Transverse colon (tissue), 4 donors: ENCODE results near the gene NRXN2. TPM values are rescaled to one million over a fixed set of nuclear protein-coding genes. Genes with fewer than 3 reads are reported as not detected.

Source experiments
- DNase-seq: peaks from one replicate; pipeline ENCODE4 v3.0.0-alpha.2; 2019
- H3K27ac ChIP-seq, 4 donors: fragments of 200-600 bp; sonication (generic); 2 replicates each; pipeline ENCODE4 v1.5.1; 2016 to 2018; ENCODE audit warnings: inconsistent platforms in 4 of 4
- H3K27me3 ChIP-seq: fragments of 200-600 bp; sonication (generic); 2 replicates; pipeline ENCODE4 v1.5.1; 2017; ENCODE audit warnings: inconsistent platforms
- H3K36me3 ChIP-seq, 4 donors: fragments of 200-600 bp; sonication (generic); 2 replicates each; pipeline ENCODE4 v1.5.1; 2017 to 2019; ENCODE audit warnings: inconsistent platforms in 4 of 4
- H3K4me1 ChIP-seq, 4 donors: fragments of 200-600 bp; sonication (generic); 2 replicates each; pipeline ENCODE4 v1.5.1; 2017 to 2020; ENCODE audit warnings: inconsistent platforms in 4 of 4
- H3K4me3 ChIP-seq, 4 donors: fragments of 200-600 bp; sonication (generic); 1 replicate in 1 of 4; 2 replicates in 3 of 4; pipeline versions ENCODE4 v1.5.1 to v1.6.1; 2017 to 2019; ENCODE audit warnings: inconsistent platforms in 4 of 4
- H3K9me3 ChIP-seq, 2 donors: fragments of 200-600 bp; sonication (generic); 2 replicates each; pipeline ENCODE4 v1.5.1; 2017 to 2019; ENCODE audit warnings: inconsistent platforms in 2 of 2
- EP300 ChIP-seq: sonication (generic); formaldehyde crosslinking; IDR thresholded peaks from one replicate; pipeline ENCODE4 v1.6.1; 2017; ENCODE audit warnings: antibody characterized with exemption, low read depth
- POLR2A ChIP-seq: fragments of 450-650 bp; IDR thresholded peaks from one replicate; pipeline ENCODE4 v1.6.1; 2016; ENCODE audit warnings: antibody characterized with exemption, mild to moderate bottlenecking, moderate library complexity
- POLR2AphosphoS5 ChIP-seq, 3 donors: sonication (generic); formaldehyde crosslinking; IDR thresholded peaks; one replicate each; pipeline ENCODE4 v1.6.1; 2016; ENCODE audit warnings: antibody characterized with exemption in 3 of 3
- WGBS, 2 donors: methylation state at CpG; one replicate each; pipeline ENCODE4 v1.1.5; 2018; ENCODE audit warnings: low coverage in 1 of 2; 5-methylcytosine and 5-hydroxymethylcytosine counted together
- in situ Hi-C, 4 donors: fragments of 200-750 bp; cut with MboI; loops; one replicate each; pipeline versions ENCODE4 v1.15.0 to v1.15.1; 2017; ENCODE audit warnings: low sequenced_read_pairs in 3 of 4, low pct_ligation_motif_present in 1 of 4, low pct_unique_long_range_greater_than_20kb in 1 of 4
- intact Hi-C: fragments of 100-400 bp; cut with DNase I; formaldehyde crosslinking; loops from one replicate; pipeline ENCODE4 v1.15.1; 2023; ENCODE audit warnings: low total_unique reads
- total RNA-seq, 4 donors: library from RNA; depleted of rRNA; stranded (reverse); fragments of >200 nt; gene quantifications; one replicate each; pipeline ENCODE4 v1.1.0, GENCODE V29; 2016
- TF ChIP-seq, protein P1 (sequence below), 5 experiments: fragments of 200-600 bp in 3 of 5; fragments of 450-650 bp in 2 of 5; sonication (generic) in 3 of 5; IDR thresholded peaks; 1 replicate in 2 of 5; 2 replicates in 3 of 5; pipeline ENCODE4 v1.5.1; 2016 to 2017; ENCODE audit warnings: antibody characterized with exemption in 5 of 5, inconsistent platforms in 3 of 5, mild to moderate bottlenecking in 2 of 5, moderate library complexity in 1 of 5

NRXN2 gene
- total RNA-seq, 4 donors from 2014 or later, result 2.9 to 7.4 (median 6.8) TPM

DNA sequence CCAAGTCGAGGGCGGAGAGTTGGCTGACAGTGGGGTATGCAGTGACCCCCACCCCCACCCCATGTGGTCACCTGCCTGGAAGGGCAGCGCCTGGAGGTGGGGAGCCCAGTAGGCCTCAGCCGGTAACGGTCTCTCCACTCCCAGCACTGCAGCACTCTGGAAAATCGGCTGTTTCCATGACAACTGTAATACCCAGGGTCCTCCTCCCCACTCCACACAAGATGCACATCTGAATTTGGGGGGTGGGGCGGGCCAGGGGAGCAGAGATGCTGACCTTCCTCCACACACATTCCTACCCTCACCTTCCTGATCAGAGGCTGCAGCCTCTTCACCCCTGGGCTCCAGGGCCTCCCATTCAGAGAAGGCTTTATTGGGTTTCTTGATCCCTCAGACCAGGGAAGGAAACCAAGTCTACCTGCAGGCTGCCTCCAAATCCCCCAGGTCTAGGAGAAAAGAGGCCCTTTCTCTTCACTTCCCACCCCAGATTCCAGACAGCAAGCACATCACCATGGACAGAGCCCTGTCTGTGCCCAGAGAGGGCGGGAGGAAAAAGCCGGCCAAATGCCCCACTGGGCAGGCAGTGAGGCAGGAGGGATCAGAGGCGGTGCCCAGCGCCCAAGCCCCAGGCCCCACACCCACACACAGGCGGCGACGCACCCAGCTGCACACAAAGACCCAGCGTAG lies 85.5 kb downstream of the NRXN2 start:
- no peaks in the 10 kb centered on the region for H3K36me3 ChIP-seq
- no peak for DNase-seq
- H3K27me3 ChIP-seq, result peaks cover 31% of the 10 kb centered on the region
- in situ Hi-C loops (no loop called here), intact Hi-C loops (no loop called here)
- peak overlapping the region; percentile 9 to 75 (median 62) for H3K27ac ChIP-seq
- peak overlapping the region in 3 of 4 donors; percentile 9 to 34 (median 19) for H3K4me3 ChIP-seq
- WGBS, 2 donors, result 40% methylated on average over 15 of the region's 15 CpGs; no CpG with 5 or more reads in 1 of the 2 donors
- no peaks in the 10 kb centered on the region for H3K9me3 ChIP-seq
- peaks cover 0 to 22% (median 14%) of the 10 kb centered on the region in 4 donors for H3K4me1 ChIP-seq
- no peak for TF ChIP-seq EP300
- no peak for TF ChIP-seq POLR2A
- TF ChIP-seq, protein P1, sequence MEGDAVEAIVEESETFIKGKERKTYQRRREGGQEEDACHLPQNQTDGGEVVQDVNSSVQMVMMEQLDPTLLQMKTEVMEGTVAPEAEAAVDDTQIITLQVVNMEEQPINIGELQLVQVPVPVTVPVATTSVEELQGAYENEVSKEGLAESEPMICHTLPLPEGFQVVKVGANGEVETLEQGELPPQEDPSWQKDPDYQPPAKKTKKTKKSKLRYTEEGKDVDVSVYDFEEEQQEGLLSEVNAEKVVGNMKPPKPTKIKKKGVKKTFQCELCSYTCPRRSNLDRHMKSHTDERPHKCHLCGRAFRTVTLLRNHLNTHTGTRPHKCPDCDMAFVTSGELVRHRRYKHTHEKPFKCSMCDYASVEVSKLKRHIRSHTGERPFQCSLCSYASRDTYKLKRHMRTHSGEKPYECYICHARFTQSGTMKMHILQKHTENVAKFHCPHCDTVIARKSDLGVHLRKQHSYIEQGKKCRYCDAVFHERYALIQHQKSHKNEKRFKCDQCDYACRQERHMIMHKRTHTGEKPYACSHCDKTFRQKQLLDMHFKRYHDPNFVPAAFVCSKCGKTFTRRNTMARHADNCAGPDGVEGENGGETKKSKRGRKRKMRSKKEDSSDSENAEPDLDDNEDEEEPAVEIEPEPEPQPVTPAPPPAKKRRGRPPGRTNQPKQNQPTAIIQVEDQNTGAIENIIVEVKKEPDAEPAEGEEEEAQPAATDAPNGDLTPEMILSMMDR (IDR thresholded peaks at IDR 0.05), result no peak
- no peak for TF ChIP-seq POLR2AphosphoS5 (IDR thresholded peaks at IDR 0.05)

DNA sequence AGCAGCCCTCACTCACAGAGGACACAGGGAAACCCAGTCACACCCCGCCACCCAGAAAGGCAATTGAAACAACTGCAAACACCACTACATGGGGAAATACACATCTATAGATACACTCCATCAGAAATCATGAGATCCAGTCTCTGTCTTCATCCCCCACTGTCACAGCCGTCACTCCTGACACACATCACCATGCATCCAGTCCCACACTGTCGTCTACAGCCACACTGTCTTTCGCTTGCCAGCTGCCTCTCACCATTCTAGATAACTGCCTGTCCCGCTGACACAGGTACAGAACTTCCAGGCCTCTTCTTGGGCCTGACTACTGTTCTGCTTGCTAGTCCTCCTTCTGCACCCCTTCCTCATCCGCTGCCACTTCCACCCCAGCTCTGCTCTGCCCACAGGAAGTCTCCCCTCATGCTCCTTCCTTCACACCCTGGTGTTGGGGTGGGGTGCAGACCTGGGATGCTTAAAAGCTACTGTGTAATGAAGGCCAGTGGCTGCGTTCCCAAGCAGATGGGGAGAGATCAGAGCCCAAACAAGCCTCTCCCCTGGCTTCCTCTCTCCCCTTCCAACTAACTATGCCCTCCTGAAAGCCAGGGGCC lies 89.3 kb downstream of the NRXN2 start:
- TF ChIP-seq EP300, result no peak
- TF ChIP-seq POLR2A, result no peak
- no peak for TF ChIP-seq POLR2AphosphoS5 (IDR thresholded peaks at IDR 0.05)
- TF ChIP-seq, protein P1 (IDR thresholded peaks at IDR 0.05), result no peak
- Histone ChIP-seq H3K36me3 (no peaks in the 10 kb centered on the region), H3K27me3 (no peaks in the 10 kb centered on the region), H3K4me3 (no peak overlapping the region), H3K4me1 (peaks cover 0 to 15% (median 12%) of the 10 kb centered on the region in 4 donors), H3K9me3 (no peaks in the 10 kb centered on the region), H3K27ac (no peak overlapping the region)
- in situ Hi-C loops, result no loop called here
- DNase-seq, result no peak
- WGBS, 2 donors, result 78 to 92% methylated on average over 5 to 7 of the region's 7 CpGs
- intact Hi-C loops, result no loop called here

DNA sequence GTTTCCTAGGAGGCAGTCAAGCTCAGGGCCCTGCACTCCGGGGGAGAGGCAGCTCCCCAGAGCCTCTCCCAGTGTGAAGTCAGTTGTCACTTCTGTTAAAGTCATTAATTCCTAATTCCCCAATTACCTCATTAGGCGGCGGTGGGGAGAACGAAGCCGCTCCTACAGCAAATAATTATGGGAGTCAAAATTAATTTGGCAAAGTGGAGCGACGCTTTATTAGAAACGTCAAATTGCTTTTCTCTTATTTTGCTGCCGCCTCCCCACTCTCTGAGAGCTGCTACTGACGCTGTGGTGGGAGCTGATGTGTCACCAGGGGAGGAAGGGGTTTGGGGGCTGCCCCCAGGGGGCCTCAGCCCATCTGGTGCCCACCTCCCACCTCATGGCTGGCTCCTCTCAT lies 90.3 kb downstream of the NRXN2 start:
- Histone ChIP-seq H3K4me3 (no peak overlapping the region), H3K9me3 (no peaks in the 10 kb centered on the region), H3K36me3 (no peaks in the 10 kb centered on the region), H3K27me3 (no peaks in the 10 kb centered on the region), H3K27ac (no peak overlapping the region), H3K4me1 (peaks cover 0 to 5% (median 3%) of the 10 kb centered on the region in 4 donors)
- no peak for TF ChIP-seq POLR2AphosphoS5 (IDR thresholded peaks at IDR 0.05)
- no peak for TF ChIP-seq POLR2A
- no peak for TF ChIP-seq EP300
- TF ChIP-seq, protein P1 (IDR thresholded peaks at IDR 0.05), result no peak
- intact Hi-C loops, result no loop called here
- in situ Hi-C loops, result no loop called here
- WGBS, 2 donors, result 91 to 95% methylated on average over 4 to 10 of the region's 10 CpGs
- no peak for DNase-seq

DNA sequence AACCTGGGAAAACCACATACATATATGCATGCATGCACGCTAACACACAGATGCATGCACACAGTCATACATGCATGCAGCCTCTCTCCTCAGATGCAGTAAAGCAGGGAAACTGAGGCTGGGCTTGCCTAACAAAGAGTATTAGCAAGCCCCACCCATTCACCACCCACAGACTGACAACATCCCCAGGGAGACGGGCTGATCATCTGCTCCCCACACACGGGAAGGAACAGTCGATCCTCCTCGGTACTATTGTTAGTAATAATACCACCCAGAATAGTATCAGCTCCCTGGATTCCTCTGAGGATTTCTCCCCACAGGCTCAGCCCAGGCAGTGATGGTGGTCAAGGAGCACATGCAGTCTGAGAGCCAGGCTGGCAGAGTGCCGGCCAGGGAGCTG lies 90.8 kb downstream of the NRXN2 start:
- Histone ChIP-seq H3K4me1 (peaks cover 0 to 1% (median 0%) of the 10 kb centered on the region in 4 donors), H3K27ac (no peak overlapping the region), H3K36me3 (no peaks in the 10 kb centered on the region), H3K27me3 (no peaks in the 10 kb centered on the region), H3K9me3 (no peaks in the 10 kb centered on the region), H3K4me3 (no peak overlapping the region)
- intact Hi-C loops (no loop called here), in situ Hi-C loops (no loop called here)
- no peak for TF ChIP-seq POLR2A
- TF ChIP-seq, protein P1 (IDR thresholded peaks at IDR 0.05), result no peak
- TF ChIP-seq EP300, result no peak
- no peak for TF ChIP-seq POLR2AphosphoS5 (IDR thresholded peaks at IDR 0.05)
- no peak for DNase-seq
- 80% methylated on average over 6 of the region's 6 CpGs; no CpG with 5 or more reads in 1 of the 2 donors for WGBS, 2 donors
